ENCODE results near the gene STK38.

- TF ChIP-seq, protein P1, sequence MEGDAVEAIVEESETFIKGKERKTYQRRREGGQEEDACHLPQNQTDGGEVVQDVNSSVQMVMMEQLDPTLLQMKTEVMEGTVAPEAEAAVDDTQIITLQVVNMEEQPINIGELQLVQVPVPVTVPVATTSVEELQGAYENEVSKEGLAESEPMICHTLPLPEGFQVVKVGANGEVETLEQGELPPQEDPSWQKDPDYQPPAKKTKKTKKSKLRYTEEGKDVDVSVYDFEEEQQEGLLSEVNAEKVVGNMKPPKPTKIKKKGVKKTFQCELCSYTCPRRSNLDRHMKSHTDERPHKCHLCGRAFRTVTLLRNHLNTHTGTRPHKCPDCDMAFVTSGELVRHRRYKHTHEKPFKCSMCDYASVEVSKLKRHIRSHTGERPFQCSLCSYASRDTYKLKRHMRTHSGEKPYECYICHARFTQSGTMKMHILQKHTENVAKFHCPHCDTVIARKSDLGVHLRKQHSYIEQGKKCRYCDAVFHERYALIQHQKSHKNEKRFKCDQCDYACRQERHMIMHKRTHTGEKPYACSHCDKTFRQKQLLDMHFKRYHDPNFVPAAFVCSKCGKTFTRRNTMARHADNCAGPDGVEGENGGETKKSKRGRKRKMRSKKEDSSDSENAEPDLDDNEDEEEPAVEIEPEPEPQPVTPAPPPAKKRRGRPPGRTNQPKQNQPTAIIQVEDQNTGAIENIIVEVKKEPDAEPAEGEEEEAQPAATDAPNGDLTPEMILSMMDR (conservative IDR thresholded peaks at IDR 0.05) = no peak
- no peak for TF ChIP-seq EZH2 (IDR thresholded peaks at IDR 0.05; ENCODE audit: low read depth)
Measured at GRCh38 chr6:36533321-36533720, 14.0 kb downstream of the STK38 start.
